GM12873 (cell line): ENCODE measurements around the gene GAST.

Experiments used
- CTCF ChIP-seq: IDR thresholded peaks from 2 replicates; pipeline ENCODE4 v1.5.1; 2012; ENCODE audit warnings: low read depth, mild to moderate bottlenecking, moderate library complexity, low read length, control low read depth; ENCODE audit not compliant: insufficient read depth; ENCODE audit errors: missing control alignments

Gene GAST

GRCh38 chr17:41687828-41688640, 24.1 kb upstream of the GAST start:
- TF ChIP-seq CTCF = peak; percentile 40

GRCh38 chr17:41688641-41689496, 23.3 kb upstream of the GAST start, which contains the start of gene EIF1:
EIF1 (plus strand) TSS chr17:41688885; CDS start chr17:41689039, 154 bp downstream.
- no peak for TF ChIP-seq CTCF

- peak; percentile 71 for TF ChIP-seq CTCF
These were observed 22.4 kb upstream of the GAST start for GRCh38 chr17:41689497-41690299.

GRCh38 chr17:41690497-41690896, 21.6 kb upstream of the GAST start:
- no peak for TF ChIP-seq CTCF

- TF ChIP-seq CTCF = no peak
These were observed 20.9 kb upstream of the GAST start for GRCh38 chr17:41691031-41691777.

- no peak for TF ChIP-seq CTCF
These were observed 19.2 kb upstream of the GAST start for GRCh38 chr17:41692722-41693521.
